ENCODE data around the gene TMEM125.

DNA sequence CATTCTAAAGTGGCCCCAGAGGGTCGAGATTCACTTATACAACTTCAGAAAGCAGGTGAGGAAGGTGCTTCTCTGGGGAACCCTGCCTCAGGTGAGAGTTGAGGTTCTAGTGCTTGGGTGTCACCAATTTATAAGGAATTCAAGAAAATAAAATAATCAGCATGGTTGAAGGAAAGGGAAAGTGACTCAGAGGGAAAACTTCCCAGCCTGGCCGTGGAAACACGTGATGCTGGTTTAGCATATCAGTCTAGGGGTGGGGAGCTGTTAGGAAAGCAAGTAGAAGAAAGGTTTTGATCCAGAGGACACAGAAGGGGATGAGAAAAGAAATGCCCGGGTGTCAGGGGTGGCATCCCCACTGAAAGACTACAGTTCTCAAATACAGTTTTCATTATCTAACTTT, 37.7 kb upstream of the TMEM125 start:
- TF ChIP-seq, protein P1, sequence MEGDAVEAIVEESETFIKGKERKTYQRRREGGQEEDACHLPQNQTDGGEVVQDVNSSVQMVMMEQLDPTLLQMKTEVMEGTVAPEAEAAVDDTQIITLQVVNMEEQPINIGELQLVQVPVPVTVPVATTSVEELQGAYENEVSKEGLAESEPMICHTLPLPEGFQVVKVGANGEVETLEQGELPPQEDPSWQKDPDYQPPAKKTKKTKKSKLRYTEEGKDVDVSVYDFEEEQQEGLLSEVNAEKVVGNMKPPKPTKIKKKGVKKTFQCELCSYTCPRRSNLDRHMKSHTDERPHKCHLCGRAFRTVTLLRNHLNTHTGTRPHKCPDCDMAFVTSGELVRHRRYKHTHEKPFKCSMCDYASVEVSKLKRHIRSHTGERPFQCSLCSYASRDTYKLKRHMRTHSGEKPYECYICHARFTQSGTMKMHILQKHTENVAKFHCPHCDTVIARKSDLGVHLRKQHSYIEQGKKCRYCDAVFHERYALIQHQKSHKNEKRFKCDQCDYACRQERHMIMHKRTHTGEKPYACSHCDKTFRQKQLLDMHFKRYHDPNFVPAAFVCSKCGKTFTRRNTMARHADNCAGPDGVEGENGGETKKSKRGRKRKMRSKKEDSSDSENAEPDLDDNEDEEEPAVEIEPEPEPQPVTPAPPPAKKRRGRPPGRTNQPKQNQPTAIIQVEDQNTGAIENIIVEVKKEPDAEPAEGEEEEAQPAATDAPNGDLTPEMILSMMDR (IDR thresholded peaks at IDR 0.05): no peak
- TF ChIP-seq ESRRA (CRISPR knock-in tag; IDR thresholded peaks at IDR 0.05; ENCODE audit: borderline replicate concordance) (no peak), HMGA2 (CRISPR knock-in tag; IDR thresholded peaks at IDR 0.05) (no peak), ZNF138 (CRISPR knock-in tag; conservative IDR thresholded peaks at IDR 0.05) (no peak), MXD4 (CRISPR knock-in tag; IDR thresholded peaks at IDR 0.05; ENCODE audit: borderline replicate concordance) (no peak), FOXP1 (CRISPR knock-in tag; IDR thresholded peaks at IDR 0.05; ENCODE audit: borderline replicate concordance) (no peak), JUN (CRISPR knock-in tag; IDR thresholded peaks at IDR 0.05) (no peak), ZBTB21 (CRISPR knock-in tag; IDR thresholded peaks at IDR 0.05; ENCODE audit: borderline replicate concordance) (no peak)
- TF ChIP-seq, protein P2, sequence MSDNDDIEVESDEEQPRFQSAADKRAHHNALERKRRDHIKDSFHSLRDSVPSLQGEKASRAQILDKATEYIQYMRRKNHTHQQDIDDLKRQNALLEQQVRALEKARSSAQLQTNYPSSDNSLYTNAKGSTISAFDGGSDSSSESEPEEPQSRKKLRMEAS (CRISPR knock-in tag; IDR thresholded peaks at IDR 0.05): no peak
- TF ChIP-seq, protein P3, sequence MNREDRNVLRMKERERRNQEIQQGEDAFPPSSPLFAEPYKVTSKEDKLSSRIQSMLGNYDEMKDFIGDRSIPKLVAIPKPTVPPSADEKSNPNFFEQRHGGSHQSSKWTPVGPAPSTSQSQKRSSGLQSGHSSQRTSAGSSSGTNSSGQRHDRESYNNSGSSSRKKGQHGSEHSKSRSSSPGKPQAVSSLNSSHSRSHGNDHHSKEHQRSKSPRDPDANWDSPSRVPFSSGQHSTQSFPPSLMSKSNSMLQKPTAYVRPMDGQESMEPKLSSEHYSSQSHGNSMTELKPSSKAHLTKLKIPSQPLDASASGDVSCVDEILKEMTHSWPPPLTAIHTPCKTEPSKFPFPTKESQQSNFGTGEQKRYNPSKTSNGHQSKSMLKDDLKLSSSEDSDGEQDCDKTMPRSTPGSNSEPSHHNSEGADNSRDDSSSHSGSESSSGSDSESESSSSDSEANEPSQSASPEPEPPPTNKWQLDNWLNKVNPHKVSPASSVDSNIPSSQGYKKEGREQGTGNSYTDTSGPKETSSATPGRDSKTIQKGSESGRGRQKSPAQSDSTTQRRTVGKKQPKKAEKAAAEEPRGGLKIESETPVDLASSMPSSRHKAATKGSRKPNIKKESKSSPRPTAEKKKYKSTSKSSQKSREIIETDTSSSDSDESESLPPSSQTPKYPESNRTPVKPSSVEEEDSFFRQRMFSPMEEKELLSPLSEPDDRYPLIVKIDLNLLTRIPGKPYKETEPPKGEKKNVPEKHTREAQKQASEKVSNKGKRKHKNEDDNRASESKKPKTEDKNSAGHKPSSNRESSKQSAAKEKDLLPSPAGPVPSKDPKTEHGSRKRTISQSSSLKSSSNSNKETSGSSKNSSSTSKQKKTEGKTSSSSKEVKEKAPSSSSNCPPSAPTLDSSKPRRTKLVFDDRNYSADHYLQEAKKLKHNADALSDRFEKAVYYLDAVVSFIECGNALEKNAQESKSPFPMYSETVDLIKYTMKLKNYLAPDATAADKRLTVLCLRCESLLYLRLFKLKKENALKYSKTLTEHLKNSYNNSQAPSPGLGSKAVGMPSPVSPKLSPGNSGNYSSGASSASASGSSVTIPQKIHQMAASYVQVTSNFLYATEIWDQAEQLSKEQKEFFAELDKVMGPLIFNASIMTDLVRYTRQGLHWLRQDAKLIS (CRISPR knock-in tag; IDR thresholded peaks at IDR 0.05; ENCODE audit: borderline replicate concordance): no peak
- TF ChIP-seq, protein P4, sequence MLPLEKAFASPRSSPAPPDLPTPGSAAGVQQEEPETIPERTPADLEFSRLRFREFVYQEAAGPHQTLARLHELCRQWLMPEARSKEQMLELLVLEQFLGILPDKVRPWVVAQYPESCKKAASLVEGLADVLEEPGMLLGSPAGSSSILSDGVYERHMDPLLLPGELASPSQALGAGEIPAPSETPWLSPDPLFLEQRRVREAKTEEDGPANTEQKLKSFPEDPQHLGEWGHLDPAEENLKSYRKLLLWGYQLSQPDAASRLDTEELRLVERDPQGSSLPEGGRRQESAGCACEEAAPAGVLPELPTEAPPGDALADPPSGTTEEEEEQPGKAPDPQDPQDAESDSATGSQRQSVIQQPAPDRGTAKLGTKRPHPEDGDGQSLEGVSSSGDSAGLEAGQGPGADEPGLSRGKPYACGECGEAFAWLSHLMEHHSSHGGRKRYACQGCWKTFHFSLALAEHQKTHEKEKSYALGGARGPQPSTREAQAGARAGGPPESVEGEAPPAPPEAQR (CRISPR knock-in tag; IDR thresholded peaks at IDR 0.05): no peak

All from WTC11 (cell line).